Mesothelial cell of epicardium (in vitro differentiated cells): Measurements from ENCODE around the gene CALHM4. TPM values are rescaled to one million over a fixed set of nuclear protein-coding genes. Genes with fewer than 3 reads are reported as not detected.

Experiments used
- DNase-seq, 2 experiments: peaks; one replicate each; pipeline ENCODE4 v3.0.0; 2021; ENCODE audit warnings: low spot score in 2 of 2; ENCODE audit not compliant: unreplicated experiment in 2 of 2
- H3K27ac Mint-ChIP-seq: 2 replicates; pipeline ENCODE4 v1.8.0; 2021; ENCODE audit warnings: mixed read lengths
- H3K27me3 Mint-ChIP-seq: 2 replicates; pipeline ENCODE4 v1.8.0; 2021; ENCODE audit warnings: low read depth, mixed read lengths
- H3K36me3 Mint-ChIP-seq: 2 replicates; pipeline ENCODE4 v1.8.0; 2021; ENCODE audit warnings: mixed read lengths
- H3K4me1 Mint-ChIP-seq: 2 replicates; pipeline ENCODE4 v1.8.0; 2021; ENCODE audit warnings: mixed read lengths
- H3K4me3 Mint-ChIP-seq: 2 replicates; pipeline ENCODE4 v1.8.0; 2021; ENCODE audit warnings: mild to moderate bottlenecking, moderate library complexity, mixed read lengths
- H3K9me3 Mint-ChIP-seq: 2 replicates; pipeline ENCODE4 v1.8.0; 2021; ENCODE audit warnings: mixed read lengths
- total RNA-seq: library from RNA; stranded (reverse); gene quantifications from 3 replicates; pipeline ENCODE4 v1.2.1, GENCODE V29; 2021
- TF ChIP-seq, protein P1 (sequence below): fragments of 200-600 bp; sonication (generic); IDR thresholded peaks from one replicate; pipeline ENCODE4 v1.5.0; 2021; ENCODE audit warnings: antibody characterized with exemption; ENCODE audit not compliant: unreplicated experiment

Gene CALHM4
- total RNA-seq, 1 donor from 2014 or later: not detected

- TF ChIP-seq, protein P1, sequence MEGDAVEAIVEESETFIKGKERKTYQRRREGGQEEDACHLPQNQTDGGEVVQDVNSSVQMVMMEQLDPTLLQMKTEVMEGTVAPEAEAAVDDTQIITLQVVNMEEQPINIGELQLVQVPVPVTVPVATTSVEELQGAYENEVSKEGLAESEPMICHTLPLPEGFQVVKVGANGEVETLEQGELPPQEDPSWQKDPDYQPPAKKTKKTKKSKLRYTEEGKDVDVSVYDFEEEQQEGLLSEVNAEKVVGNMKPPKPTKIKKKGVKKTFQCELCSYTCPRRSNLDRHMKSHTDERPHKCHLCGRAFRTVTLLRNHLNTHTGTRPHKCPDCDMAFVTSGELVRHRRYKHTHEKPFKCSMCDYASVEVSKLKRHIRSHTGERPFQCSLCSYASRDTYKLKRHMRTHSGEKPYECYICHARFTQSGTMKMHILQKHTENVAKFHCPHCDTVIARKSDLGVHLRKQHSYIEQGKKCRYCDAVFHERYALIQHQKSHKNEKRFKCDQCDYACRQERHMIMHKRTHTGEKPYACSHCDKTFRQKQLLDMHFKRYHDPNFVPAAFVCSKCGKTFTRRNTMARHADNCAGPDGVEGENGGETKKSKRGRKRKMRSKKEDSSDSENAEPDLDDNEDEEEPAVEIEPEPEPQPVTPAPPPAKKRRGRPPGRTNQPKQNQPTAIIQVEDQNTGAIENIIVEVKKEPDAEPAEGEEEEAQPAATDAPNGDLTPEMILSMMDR: no peak
- H3K27me3 Mint-ChIP-seq: no peaks in the 10 kb centered on the region
- no peak overlapping the region for H3K4me3 Mint-ChIP-seq
- DNase-seq: no peak
- peak overlapping the region; percentile 88 for H3K27ac Mint-ChIP-seq
- H3K4me1 Mint-ChIP-seq: peaks cover 59% of the 10 kb centered on the region
- no peaks in the 10 kb centered on the region for H3K9me3 Mint-ChIP-seq
- H3K36me3 Mint-ChIP-seq: no peaks in the 10 kb centered on the region
Measured at GRCh38 chr6:116530436-116530835, 23.1 kb upstream of the CALHM4 start.

- DNase-seq: peak in 1 of 2 experiments; percentile 61
- H3K9me3 Mint-ChIP-seq: peaks cover 4% of the 10 kb centered on the region
- peaks cover 58% of the 10 kb centered on the region for H3K4me1 Mint-ChIP-seq
- no peaks in the 10 kb centered on the region for H3K27me3 Mint-ChIP-seq
- no peak overlapping the region for H3K4me3 Mint-ChIP-seq
- H3K27ac Mint-ChIP-seq: no peak overlapping the region
- TF ChIP-seq, protein P1: peak; percentile 46
- H3K36me3 Mint-ChIP-seq: no peaks in the 10 kb centered on the region
Measured at GRCh38 chr6:116531675-116532570, 21.6 kb upstream of the CALHM4 start.

- TF ChIP-seq, protein P1: no peak
- H3K4me3 Mint-ChIP-seq: no peak overlapping the region
- H3K4me1 Mint-ChIP-seq: peaks cover 48% of the 10 kb centered on the region
- DNase-seq: no peak
- peaks cover 7% of the 10 kb centered on the region for H3K9me3 Mint-ChIP-seq
- no peaks in the 10 kb centered on the region for H3K27me3 Mint-ChIP-seq
- no peak overlapping the region for H3K27ac Mint-ChIP-seq
- peaks cover 2% of the 10 kb centered on the region for H3K36me3 Mint-ChIP-seq
Measured at GRCh38 chr6:116533233-116533957, 20.2 kb upstream of the CALHM4 start.

GRCh38 chr6:116535109-116535508 lies 18.4 kb upstream of the CALHM4 start:
- H3K27me3 Mint-ChIP-seq: no peaks in the 10 kb centered on the region
- TF ChIP-seq, protein P1: no peak
- no peak overlapping the region for H3K4me3 Mint-ChIP-seq
- H3K9me3 Mint-ChIP-seq: peaks cover 7% of the 10 kb centered on the region
- no peak overlapping the region for H3K27ac Mint-ChIP-seq
- peaks cover 2% of the 10 kb centered on the region for H3K36me3 Mint-ChIP-seq
- peaks cover 32% of the 10 kb centered on the region for H3K4me1 Mint-ChIP-seq
- no peak for DNase-seq

DNA sequence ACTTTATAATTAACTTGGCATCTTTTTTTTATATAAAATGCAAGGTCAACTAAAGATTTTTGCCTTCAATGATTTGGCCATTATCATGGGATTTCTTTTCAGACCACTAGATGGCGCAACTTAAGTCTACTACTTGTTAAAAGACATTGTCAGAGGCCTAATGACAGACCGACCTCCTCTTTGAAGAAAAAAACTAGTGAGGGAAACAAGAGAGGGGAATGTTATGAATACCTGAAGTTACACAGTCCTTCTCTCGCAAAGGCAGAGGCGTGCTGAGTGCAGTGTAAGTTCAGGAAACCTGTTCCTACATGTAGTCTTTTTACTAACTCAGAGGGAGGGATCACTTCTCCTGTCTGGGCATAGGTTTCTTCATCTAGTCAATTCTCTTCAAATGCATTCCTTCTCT lies 17.3 kb upstream of the CALHM4 start:
- peaks cover 2% of the 10 kb centered on the region for H3K36me3 Mint-ChIP-seq
- no peak overlapping the region for H3K4me3 Mint-ChIP-seq
- peaks cover 32% of the 10 kb centered on the region for H3K4me1 Mint-ChIP-seq
- peak overlapping the region; percentile 79 for H3K27ac Mint-ChIP-seq
- no peak for DNase-seq
- H3K9me3 Mint-ChIP-seq: peaks cover 7% of the 10 kb centered on the region
- TF ChIP-seq, protein P1: peak; percentile 80
- H3K27me3 Mint-ChIP-seq: peaks cover 2% of the 10 kb centered on the region
